GM13977 (cell line): ENCODE results near the gene ENDOG.

Source experiments
- DNase-seq: peaks from one replicate; pipeline ENCODE4 v3.0.0; 2012; ENCODE audit warnings: low spot score
- CTCF ChIP-seq: IDR thresholded peaks from 2 replicates; pipeline ENCODE4 v1.5.1; 2012; ENCODE audit warnings: mild to moderate bottlenecking, control low read depth; ENCODE audit not compliant: insufficient read depth; ENCODE audit errors: extremely low read depth, missing control alignments
- in situ Hi-C: fragments of 300-500 bp; cut with MboI; formaldehyde crosslinking; loops from one replicate; pipeline ENCODE4 v1.12.0; 2022; ENCODE audit warnings: low sequenced_read_pairs, low pct_unique_long_range_greater_than_20kb, mixed read lengths, inconsistent platforms; ENCODE audit not compliant: unreplicated experiment

The ENDOG gene

GRCh38 chr9:128828719-128829452, 10.6 kb downstream of the ENDOG start:
- in situ Hi-C loops, result no loop called here
- no peak for TF ChIP-seq CTCF
- no peak for DNase-seq

DNA sequence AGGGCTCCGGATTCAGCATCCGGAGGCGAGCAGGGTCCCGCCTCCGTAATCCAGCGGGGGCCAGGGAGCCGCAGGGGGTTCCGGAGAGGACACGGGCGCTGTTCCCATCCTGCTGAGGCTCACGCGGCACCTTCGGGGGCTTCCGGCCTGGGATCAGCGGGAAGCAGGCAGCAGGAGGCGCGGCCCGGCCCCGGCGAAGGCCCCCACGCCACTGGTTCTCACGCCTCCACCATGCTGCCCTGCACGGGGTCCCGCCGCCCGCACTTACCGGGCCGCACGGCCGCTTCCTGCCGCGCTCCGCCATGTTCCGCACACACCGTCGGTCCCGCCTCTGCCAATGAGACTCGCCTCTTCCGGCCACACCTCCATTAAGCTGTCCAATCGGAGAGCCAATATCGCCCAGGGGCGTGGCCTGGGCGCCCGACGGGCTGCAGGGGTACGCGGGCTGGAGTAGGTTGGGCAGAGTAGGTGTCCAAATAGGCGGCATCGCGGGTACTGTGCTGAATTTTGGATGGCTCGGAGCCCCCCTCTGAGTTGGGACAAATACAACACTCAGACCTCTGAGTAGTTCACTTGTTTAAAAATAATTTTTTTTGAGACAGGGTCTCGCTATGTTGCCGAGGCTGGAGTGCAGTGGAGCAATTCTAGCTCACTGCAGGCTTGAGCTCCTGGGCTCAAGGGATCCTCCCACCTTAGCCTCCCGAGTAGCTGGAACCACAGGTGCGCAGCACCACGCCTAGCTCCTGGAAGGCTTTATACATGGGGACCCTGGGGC, 11.4 kb downstream of the ENDOG start, which contains the start of gene SPOUT1:
Gene SPOUT1, minus strand, starts transcription at position 318 of the 775 bp plus-strand sequence. Its CDS starts 14 bp downstream, at position 304.
- DNase-seq, result peak; percentile 99
- in situ Hi-C loops, result no loop called here
- no peak for TF ChIP-seq CTCF

DNA sequence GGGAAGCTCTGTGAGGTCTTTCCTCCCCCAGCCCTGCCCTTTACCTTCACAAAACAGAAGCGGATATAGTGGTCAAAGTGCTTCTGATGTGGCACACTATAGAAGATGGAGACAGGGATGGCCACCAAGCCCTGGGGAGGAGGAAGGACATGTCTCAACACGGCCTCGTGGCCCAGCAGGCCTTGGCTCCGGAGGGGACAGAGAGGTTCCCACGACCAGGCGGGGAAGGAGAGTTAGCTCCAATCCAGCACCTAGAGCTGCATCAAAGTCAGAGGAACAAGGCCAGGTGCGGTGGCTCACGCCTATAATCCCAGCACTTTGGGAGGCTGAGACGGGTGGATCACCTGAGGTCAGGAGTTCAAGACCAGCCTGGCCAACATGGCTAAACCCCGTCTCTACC, 15.4 kb downstream of the ENDOG start:
- no peak for TF ChIP-seq CTCF
- in situ Hi-C loops, result no loop called here
- DNase-seq, result no peak

DNA sequence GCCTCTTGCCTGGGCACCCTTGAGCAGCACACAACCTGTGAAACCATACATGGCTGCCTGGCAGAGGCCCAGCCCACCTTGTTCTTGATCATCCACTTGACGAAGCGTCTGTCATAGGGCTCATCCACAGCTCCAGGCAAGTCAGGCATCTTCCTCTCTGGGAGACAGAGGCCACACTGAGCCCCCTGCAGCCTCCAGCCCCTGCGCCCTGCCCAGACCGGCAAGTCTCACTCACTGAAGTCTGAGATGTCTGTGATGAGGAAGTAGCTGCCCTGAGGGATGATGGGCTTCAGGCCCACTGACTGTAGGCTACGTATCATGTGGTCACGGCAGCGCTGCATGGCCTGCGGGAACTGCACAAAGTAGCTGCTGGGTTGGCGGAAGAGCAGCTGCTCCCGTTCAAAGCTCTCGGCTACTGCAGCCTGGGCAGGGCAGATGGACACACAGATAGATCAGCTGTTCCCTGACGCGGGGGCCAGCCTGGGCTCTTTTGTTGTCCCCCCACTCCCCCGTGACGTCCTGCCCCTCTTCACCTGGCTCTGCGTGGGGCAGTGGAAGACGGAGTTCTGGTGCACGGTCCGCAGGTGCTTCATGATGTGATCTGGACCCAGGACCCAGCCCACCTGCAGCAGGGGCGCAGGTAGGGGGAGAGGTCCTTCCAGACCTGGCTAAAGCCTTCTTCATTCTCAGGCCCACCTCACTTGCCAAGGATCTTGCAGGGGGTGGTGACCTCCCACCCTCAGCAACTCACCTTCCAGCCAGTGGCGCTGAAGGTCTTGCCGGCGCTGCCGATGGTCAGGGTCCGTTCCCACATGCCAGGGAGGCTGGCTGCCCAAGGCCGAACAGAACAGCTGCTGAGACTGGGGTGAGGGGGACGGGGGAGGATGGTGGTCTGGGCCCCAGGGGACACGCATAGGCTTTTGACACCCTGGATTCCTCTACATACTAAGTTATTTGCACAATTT, 17.2 kb downstream of the ENDOG start:
- no peak for TF ChIP-seq CTCF
- no peak for DNase-seq
- in situ Hi-C loops, result no loop called here

DNA sequence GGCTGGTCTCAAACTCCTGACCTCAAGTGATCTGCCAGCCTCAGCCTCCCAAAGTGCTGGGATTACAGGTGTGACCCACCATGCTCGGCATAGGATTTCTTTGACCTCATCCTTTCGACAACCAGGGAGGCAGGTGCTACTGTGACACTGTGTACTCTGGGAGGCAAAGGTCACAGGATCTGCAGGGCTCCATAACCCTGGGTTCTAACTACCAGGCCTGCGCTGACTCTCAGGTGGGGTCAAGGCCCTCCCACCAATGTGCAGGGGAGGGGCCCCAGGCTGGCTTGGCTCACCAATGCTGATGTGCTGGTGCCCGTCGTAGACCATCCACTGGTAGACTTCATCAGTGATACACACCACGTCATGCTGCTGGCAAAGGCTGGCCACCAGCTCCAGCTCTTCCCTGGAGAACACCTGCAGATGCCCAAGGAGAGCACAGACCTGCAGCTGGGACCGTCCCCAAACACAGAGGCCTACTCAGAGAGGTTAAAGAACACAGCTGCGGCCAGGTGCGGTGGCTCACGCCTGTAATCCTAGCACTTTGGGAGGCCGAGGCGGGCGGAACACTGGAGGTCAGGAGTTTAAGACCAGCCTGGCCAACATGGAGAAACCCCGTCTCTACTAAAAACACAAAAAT, 18.3 kb downstream of the ENDOG start:
- no peak for DNase-seq
- TF ChIP-seq CTCF, result no peak
- in situ Hi-C loops, result no loop called here

- TF ChIP-seq CTCF, result no peak
- in situ Hi-C loops, result no loop called here
- DNase-seq, result no peak
Observed at GRCh38 chr9:128838338-128838737, 20.0 kb downstream of the ENDOG start.
